OCI-LY1 (cell line): ENCODE data around the gene PRKCA.

Experiments
- H2AFZ ChIP-seq: fragments of 200-600 bp; sonication (generic), shearing (Covaris generic); 2 replicates; pipeline ENCODE4 v1.6.0; 2014; ENCODE audit warnings: antibody characterized with exemption, mild to moderate bottlenecking, low read length
- H3F3A ChIP-seq: fragments of 200-600 bp; sonication (generic), shearing (Covaris generic); 2 replicates; pipeline ENCODE4 v1.6.0; 2014; ENCODE audit warnings: mild to moderate bottlenecking, antibody characterized with exemption, low read length, moderate library complexity; ENCODE audit not compliant: insufficient read depth
- H3K27ac ChIP-seq: fragments of 200-600 bp; sonication (generic); 2 replicates; pipeline ENCODE4 v1.5.1; 2014; ENCODE audit warnings: low read length, mixed run types, mild to moderate bottlenecking, low read depth; ENCODE audit not compliant: poor library complexity, severe bottlenecking
- H3K27me3 ChIP-seq: fragments of 200-600 bp; sonication (generic); 2 replicates; pipeline ENCODE4 v1.6.0; 2014; ENCODE audit warnings: antibody characterized with exemption, mild to moderate bottlenecking, low read length, moderate library complexity; ENCODE audit not compliant: insufficient read depth
- H3K36me3 ChIP-seq: fragments of 200-600 bp; sonication (generic); 2 replicates; pipeline ENCODE4 v1.6.1; 2014; ENCODE audit warnings: mild to moderate bottlenecking, antibody characterized with exemption, low read length, moderate library complexity, mixed read lengths; ENCODE audit not compliant: insufficient read depth
- H3K4me1 ChIP-seq: fragments of 200-600 bp; sonication (generic); 2 replicates; pipeline ENCODE4 v1.5.1; 2014; ENCODE audit warnings: mild to moderate bottlenecking, low read length, moderate library complexity; ENCODE audit not compliant: insufficient read depth, severe bottlenecking
- H3K4me2 ChIP-seq: fragments of 200-600 bp; sonication (generic), shearing (Covaris generic); 2 replicates; pipeline ENCODE4 v1.6.1; 2014; ENCODE audit warnings: low read length
- H3K4me3 ChIP-seq: fragments of 200-600 bp; sonication (generic); 2 replicates; pipeline ENCODE4 v1.5.1; 2014; ENCODE audit warnings: low read length, low read depth, mild to moderate bottlenecking, mixed read lengths; ENCODE audit not compliant: poor library complexity, severe bottlenecking
- H3K79me2 ChIP-seq: fragments of 200-600 bp; shearing (Covaris generic); 2 replicates; pipeline ENCODE4 v1.6.1; 2016; ENCODE audit warnings: mixed run types, low read length, mixed read lengths; ENCODE audit not compliant: insufficient read depth
- H3K9ac ChIP-seq: fragments of 200-600 bp; sonication (generic), shearing (Covaris generic); 2 replicates; pipeline ENCODE4 v1.6.1; 2014; ENCODE audit warnings: mild to moderate bottlenecking, low read length, mixed read lengths
- H3K9me2 ChIP-seq: fragments of 200-600 bp; sonication (generic), shearing (Covaris generic); 2 replicates; pipeline ENCODE4 v1.6.1; 2014; ENCODE audit warnings: low read depth, mild to moderate bottlenecking, low read length, mixed read lengths
- H3K9me3 ChIP-seq: fragments of 200-600 bp; shearing (Covaris generic); 2 replicates; pipeline ENCODE4 v1.6.1; 2014; ENCODE audit warnings: low read length, mixed read lengths
- H4K20me1 ChIP-seq: fragments of 200-600 bp; sonication (generic), shearing (Covaris generic); 2 replicates; pipeline ENCODE4 v1.6.0; 2016; ENCODE audit warnings: mild to moderate bottlenecking, low read length; ENCODE audit not compliant: insufficient read depth
- EZH2 ChIP-seq: fragments of 200-600 bp; sonication (generic), shearing (Covaris generic); IDR thresholded peaks from 2 replicates; pipeline ENCODE4 v1.8.0; 2017; ENCODE audit warnings: borderline replicate concordance, mixed run types, mild to moderate bottlenecking, antibody characterized with exemption, low read length, moderate library complexity, mixed read lengths
- TF ChIP-seq, protein P1 (sequence below): fragments of 200-600 bp; sonication (generic), shearing (Covaris generic); IDR thresholded peaks from 2 replicates; pipeline ENCODE4 v1.5.1; 2017; ENCODE audit warnings: mild to moderate bottlenecking, antibody characterized with exemption, low read length, moderate library complexity, mixed read lengths

PRKCA gene

DNA sequence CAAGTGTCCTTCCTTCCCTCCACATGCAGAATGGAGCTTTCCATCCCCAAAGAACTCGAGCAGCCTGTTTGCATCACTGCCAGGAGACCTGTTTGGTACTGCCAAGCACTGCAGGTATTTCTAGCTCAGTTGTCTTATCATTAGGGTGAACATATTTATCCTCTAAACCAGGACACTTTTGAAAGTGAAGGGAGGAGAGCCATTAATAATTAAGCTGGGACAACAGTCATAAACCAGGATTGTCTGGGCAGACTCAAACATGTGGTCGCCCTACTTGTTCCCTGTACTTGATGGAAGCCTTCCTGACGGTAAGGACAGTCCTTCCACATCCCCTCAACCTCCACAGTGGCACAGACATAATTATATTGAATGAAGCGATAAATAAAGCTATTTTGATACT, 67.4 kb downstream of the PRKCA start:
- Histone ChIP-seq H2AFZ (no peak overlapping the region), H3K4me2 (no peak overlapping the region), H3K36me3 (no peaks in the 10 kb centered on the region)

DNA sequence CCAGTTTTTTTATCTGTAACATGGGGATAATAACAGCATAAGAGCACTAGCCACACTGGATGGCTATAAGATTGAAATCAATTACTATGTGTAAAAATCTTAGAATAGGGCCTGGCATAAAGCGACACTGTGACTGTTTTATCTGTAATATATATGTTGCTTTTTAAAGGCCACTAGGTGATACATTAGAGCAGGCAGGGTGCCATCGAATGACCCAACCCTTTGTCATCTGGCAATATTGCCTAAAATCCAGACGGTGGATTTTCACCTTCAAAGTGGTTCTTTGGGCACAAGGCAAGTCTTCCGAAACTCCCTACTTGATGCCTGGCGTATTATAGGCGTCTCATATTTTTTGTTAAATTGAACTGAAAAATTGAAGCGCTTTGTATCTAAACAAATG, 69.1 kb downstream of the PRKCA start:
- no peak for TF ChIP-seq EZH2
- TF ChIP-seq, protein P1, sequence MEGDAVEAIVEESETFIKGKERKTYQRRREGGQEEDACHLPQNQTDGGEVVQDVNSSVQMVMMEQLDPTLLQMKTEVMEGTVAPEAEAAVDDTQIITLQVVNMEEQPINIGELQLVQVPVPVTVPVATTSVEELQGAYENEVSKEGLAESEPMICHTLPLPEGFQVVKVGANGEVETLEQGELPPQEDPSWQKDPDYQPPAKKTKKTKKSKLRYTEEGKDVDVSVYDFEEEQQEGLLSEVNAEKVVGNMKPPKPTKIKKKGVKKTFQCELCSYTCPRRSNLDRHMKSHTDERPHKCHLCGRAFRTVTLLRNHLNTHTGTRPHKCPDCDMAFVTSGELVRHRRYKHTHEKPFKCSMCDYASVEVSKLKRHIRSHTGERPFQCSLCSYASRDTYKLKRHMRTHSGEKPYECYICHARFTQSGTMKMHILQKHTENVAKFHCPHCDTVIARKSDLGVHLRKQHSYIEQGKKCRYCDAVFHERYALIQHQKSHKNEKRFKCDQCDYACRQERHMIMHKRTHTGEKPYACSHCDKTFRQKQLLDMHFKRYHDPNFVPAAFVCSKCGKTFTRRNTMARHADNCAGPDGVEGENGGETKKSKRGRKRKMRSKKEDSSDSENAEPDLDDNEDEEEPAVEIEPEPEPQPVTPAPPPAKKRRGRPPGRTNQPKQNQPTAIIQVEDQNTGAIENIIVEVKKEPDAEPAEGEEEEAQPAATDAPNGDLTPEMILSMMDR: no peak
- no peaks in the 10 kb centered on the region for H3K9me3 ChIP-seq
- no peaks in the 10 kb centered on the region; the same call in 1 of the 2 replicates for H3K79me2 ChIP-seq
- H4K20me1 ChIP-seq: no peaks in the 10 kb centered on the region
- no peak overlapping the region for H2AFZ ChIP-seq
- no peaks in the 10 kb centered on the region for H3K36me3 ChIP-seq
- peaks cover 36% of the 10 kb centered on the region for H3K4me1 ChIP-seq
- no peaks in the 10 kb centered on the region for H3K9me2 ChIP-seq
- no peak overlapping the region for H3K4me2 ChIP-seq
- H3F3A ChIP-seq: no peaks in the 10 kb centered on the region
- no peak overlapping the region for H3K27ac ChIP-seq
- H3K4me3 ChIP-seq: no peak overlapping the region
- H3K27me3 ChIP-seq: no peaks in the 10 kb centered on the region
- H3K9ac ChIP-seq: no peak overlapping the region

More for the DNA sequence above, 67.4 kb downstream of the PRKCA start:
- no peak overlapping the region for H3K9ac ChIP-seq
- H3K27ac ChIP-seq: no peak overlapping the region
- no peak overlapping the region for H3K4me3 ChIP-seq
- H3K4me1 ChIP-seq: peaks cover 33% of the 10 kb centered on the region
- H3K27me3 ChIP-seq: no peaks in the 10 kb centered on the region
- no peaks in the 10 kb centered on the region for H3K9me3 ChIP-seq
- H3F3A ChIP-seq: no peaks in the 10 kb centered on the region
- no peaks in the 10 kb centered on the region; the same call in 1 of the 2 replicates for H3K79me2 ChIP-seq
- H3K9me2 ChIP-seq: no peaks in the 10 kb centered on the region
- no peak for TF ChIP-seq EZH2
- TF ChIP-seq, protein P1: no peak
- H4K20me1 ChIP-seq: no peaks in the 10 kb centered on the region

DNA sequence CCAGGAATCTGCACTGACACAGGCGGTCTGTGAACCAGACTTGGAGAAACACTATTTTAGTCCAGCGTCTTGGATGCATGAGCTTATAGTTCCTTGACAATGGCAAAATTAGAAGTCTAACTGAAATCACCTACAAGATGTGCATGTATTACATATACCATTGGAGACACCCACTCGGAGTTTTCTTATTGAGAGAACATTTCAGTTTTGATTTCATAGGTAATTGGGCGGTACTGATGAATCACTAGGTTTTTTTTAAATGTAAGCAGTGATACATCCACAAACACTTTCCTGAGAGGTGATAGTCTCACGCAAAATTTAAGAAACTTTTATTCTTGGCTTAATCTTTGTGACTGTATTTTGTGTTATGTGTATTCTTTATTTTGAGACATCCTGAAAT, 69.8 kb downstream of the PRKCA start:
- no peak overlapping the region for H3K4me3 ChIP-seq
- H3K9ac ChIP-seq: no peak overlapping the region
- H3K36me3 ChIP-seq: no peaks in the 10 kb centered on the region
- no peaks in the 10 kb centered on the region for H4K20me1 ChIP-seq
- H2AFZ ChIP-seq: no peak overlapping the region
- no peak overlapping the region for H3K4me2 ChIP-seq
- no peak overlapping the region for H3K27ac ChIP-seq
- peaks cover 31% of the 10 kb centered on the region for H3K4me1 ChIP-seq
- no peaks in the 10 kb centered on the region for H3F3A ChIP-seq
- TF ChIP-seq, protein P1: no peak
- TF ChIP-seq EZH2: no peak
- H3K9me3 ChIP-seq: no peaks in the 10 kb centered on the region
- no peaks in the 10 kb centered on the region for H3K9me2 ChIP-seq
- H3K27me3 ChIP-seq: no peaks in the 10 kb centered on the region
- H3K79me2 ChIP-seq: no peaks in the 10 kb centered on the region; the same call in 1 of the 2 replicates
